Right atrium auricular region (tissue), 2 donors: ENCODE data around the gene UBXN10. TPM values are rescaled to one million over a fixed set of nuclear protein-coding genes. Genes with fewer than 3 reads are reported as not detected.
"Not testable (repeated sequence)": the region's sequence is repeated elsewhere in the genome, so short reads cannot be mapped to it uniquely, and the experiment has no call there.

ENCODE experiments used
- DNase-seq: peaks from one replicate; pipeline ENCODE4 v3.0.0-alpha.2; 2019; ENCODE audit warnings: low spot score
- H3K27ac ChIP-seq, 2 donors: fragments of 200-600 bp; sonication (generic); 1 replicate in 1 of 2; 2 replicates in 1 of 2; pipeline ENCODE4 v1.5.1; 2016 to 2019
- H3K27me3 ChIP-seq, 2 donors: fragments of 200-600 bp; sonication (generic); one replicate each; pipeline versions ENCODE4 v1.5.1 to v1.6.0; 2017 to 2019
- H3K36me3 ChIP-seq: fragments of 200-600 bp; sonication (generic); one replicate; pipeline ENCODE4 v1.5.1; 2016
- H3K4me1 ChIP-seq, 2 donors: fragments of 200-600 bp; sonication (generic); one replicate each; pipeline versions ENCODE4 v1.5.1 to v1.6.0; 2017 to 2019
- H3K4me3 ChIP-seq, 2 donors: fragments of 200-600 bp; sonication (generic); 1 replicate in 1 of 2; 2 replicates in 1 of 2; pipeline ENCODE4 v1.5.1; 2017 to 2019; ENCODE audit warnings: mild to moderate bottlenecking in 1 of 2, moderate library complexity in 1 of 2
- H3K9me3 ChIP-seq, 2 donors: fragments of 200-600 bp; sonication (generic); one replicate each; pipeline ENCODE4 v1.5.1; 2019
- total RNA-seq, 2 donors: library from RNA; depleted of rRNA; stranded (reverse); fragments of >200 nt; gene quantifications; one replicate each; pipeline ENCODE4 v1.1.0, GENCODE V29; 2016
- TF ChIP-seq, protein P1 (sequence below), 2 donors: fragments of 200-600 bp; sonication (generic); IDR thresholded peaks; one replicate each; pipeline ENCODE4 v1.5.1; 2019; ENCODE audit warnings: antibody characterized with exemption in 2 of 2

Gene UBXN10
- total RNA-seq, 2 donors from 2014 or later = 2.7 to 7.3 TPM

DNA sequence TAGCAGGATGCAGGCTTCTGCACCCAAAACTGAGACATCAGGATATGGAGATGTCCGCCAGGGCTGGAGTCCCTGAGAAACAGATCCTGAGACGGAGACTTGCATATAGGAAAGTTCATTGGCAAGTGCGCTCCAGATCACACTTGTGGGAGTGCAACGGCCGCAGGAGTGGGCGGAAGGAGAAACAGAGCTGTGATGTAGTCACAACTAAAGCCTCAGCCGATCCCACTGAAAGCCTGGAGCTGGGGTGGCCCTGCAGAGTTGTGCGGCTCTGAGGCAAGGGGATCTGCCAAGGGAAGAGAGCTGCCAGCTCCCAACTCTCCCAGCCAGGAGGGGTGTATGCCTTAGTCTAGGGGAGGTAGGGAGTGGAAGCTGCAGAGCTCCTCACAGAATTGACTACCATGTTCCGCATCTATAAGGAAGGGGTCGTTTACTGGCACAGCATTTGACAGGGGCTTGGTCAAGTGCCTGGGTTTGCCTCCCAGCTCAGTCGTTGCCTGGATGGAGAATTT is 42.5 kb downstream of the UBXN10 start:
- DNase-seq = no peak
- Histone ChIP-seq H3K9me3 (no peaks in the 10 kb centered on the region), H3K27ac (no peak overlapping the region), H3K4me3 (no peak overlapping the region), H3K36me3 (no peaks in the 10 kb centered on the region), H3K4me1 (no peaks in the 10 kb centered on the region), H3K27me3 (no peaks in the 10 kb centered on the region)
- TF ChIP-seq, protein P1, sequence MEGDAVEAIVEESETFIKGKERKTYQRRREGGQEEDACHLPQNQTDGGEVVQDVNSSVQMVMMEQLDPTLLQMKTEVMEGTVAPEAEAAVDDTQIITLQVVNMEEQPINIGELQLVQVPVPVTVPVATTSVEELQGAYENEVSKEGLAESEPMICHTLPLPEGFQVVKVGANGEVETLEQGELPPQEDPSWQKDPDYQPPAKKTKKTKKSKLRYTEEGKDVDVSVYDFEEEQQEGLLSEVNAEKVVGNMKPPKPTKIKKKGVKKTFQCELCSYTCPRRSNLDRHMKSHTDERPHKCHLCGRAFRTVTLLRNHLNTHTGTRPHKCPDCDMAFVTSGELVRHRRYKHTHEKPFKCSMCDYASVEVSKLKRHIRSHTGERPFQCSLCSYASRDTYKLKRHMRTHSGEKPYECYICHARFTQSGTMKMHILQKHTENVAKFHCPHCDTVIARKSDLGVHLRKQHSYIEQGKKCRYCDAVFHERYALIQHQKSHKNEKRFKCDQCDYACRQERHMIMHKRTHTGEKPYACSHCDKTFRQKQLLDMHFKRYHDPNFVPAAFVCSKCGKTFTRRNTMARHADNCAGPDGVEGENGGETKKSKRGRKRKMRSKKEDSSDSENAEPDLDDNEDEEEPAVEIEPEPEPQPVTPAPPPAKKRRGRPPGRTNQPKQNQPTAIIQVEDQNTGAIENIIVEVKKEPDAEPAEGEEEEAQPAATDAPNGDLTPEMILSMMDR (IDR thresholded peaks at IDR 0.05) = no peak

DNA sequence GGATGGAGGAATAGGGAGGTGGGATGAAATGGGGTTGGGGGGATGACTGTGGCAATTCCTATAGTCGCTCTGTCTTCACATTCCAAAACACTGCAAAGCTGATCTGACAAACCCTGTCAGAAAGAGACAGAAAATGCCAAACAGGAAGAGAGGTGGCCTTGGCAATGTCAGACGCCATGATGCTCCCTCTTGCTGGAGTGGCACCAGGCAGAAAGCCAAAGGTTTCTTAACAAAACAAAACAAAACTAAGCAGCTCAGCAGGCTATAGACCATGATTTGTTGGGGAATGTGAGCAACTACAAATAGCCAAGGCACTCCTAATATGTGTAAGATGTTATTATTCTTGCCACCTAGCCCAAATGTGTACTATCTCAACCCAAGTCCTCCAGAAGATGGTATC is 43.3 kb downstream of the UBXN10 start:
- Histone ChIP-seq H3K27me3 (no peaks in the 10 kb centered on the region), H3K4me1 (no peaks in the 10 kb centered on the region)

DNA sequence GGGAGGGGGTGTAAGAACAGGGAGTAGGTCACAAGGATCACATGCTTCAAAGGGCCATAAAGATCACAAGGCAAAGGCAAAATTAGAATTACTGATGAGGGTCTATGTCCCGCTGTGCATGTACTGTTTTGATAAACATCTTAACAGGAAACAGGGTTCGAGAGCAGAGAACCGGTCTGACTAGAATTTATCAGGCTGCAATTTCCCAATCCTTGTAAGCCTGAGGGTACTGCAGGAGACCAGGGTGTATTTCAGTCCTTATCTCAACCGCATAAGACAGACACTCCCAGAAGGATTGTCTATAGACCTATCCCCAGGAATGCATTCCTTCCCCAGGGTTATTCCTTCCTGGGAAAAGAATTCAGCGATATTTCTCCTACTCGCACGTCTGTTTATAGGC is 46.7 kb downstream of the UBXN10 start:
- not testable (repeated sequence) for H3K27ac ChIP-seq, H3K27me3 ChIP-seq, H3K9me3 ChIP-seq, DNase-seq, H3K36me3 ChIP-seq, H3K4me3 ChIP-seq, H3K4me1 ChIP-seq

More for the DNA sequence above, 43.3 kb downstream of the UBXN10 start:
- H3K9me3 ChIP-seq = no peaks in the 10 kb centered on the region
- no peak for DNase-seq
- no peak overlapping the region for H3K27ac ChIP-seq
- no peaks in the 10 kb centered on the region for H3K36me3 ChIP-seq
- TF ChIP-seq, protein P1 (IDR thresholded peaks at IDR 0.05) = no peak
- H3K4me3 ChIP-seq = no peak overlapping the region

DNA sequence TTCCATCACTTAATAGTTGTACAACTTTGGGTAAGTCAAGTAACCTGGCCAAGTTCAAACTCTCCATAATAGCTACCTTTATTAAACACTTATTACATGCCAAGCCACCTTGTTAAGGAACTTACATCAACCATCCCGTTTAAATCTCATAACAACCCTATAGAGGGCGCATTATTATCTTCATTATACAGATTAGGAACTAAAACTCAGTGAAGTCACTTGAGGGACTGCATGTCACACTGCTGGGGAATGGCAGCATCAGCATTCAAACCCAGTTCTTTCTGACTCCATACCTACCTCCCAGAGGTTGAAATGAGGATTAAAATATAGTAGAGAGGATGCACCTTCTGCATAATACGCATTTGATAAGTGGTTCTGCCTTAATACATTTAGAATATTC is 47.5 kb downstream of the UBXN10 start:
- no peaks in the 10 kb centered on the region for H3K36me3 ChIP-seq
- no peak overlapping the region for H3K4me3 ChIP-seq
- H3K9me3 ChIP-seq = no peaks in the 10 kb centered on the region
- no peak for DNase-seq
- H3K27ac ChIP-seq = no peak overlapping the region
- no peaks in the 10 kb centered on the region for H3K4me1 ChIP-seq
- no peaks in the 10 kb centered on the region for H3K27me3 ChIP-seq
- TF ChIP-seq, protein P1 (IDR thresholded peaks at IDR 0.05) = peak; percentile 14 to 54

DNA sequence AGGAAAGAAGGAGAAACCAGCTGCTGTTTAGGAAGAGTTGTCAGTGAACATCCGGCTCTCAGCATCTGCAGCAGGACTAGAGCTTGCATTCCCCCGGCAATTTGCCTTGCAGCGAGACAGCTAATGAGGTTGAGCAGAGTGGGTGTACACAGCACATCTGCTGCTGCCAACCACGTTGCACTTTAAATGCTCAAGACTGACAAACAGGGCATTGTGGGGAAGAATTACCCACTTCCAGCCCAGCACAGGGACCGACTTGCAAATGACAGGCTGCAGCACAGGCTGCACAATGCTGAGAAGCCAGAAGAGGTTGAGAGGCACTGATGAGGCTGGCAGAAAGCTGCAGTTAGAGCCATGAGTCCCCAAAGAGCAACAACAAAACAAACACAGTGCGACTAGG is 48.0 kb downstream of the UBXN10 start:
- no peak for DNase-seq
- H3K27me3 ChIP-seq = no peaks in the 10 kb centered on the region

DNA sequence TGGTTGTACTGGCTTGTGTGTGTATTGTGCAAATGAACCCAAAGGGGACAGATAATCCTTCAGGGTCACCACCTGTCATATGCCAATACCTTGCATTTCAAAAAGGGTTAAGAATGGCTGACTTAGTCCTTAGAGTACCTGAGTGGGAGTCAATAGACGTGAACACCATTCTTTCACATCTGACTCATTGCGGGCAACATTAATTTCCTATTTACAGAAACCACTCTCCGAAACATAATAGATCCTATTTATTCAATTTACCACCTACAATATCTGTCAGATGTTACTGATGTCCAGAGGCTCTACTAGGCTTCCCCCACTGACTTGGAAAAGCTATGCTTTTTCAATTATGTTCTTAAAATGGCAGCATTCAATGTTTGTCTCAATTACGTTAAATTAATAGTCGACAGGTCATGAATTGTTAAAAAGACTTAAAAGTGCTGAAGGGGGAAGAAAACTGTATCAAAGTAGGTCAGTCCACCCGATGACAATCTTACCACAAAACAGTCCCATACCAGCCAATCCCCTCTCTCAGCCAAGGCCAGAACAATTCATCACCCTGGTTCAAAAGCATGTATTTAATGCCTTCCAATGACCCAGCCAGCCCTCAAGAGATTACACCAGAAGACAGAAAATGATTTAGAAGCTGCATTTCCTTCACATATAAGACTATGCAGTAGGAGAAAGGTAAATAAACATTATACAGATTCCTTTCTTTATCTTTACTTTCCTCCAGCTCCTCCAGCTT is 49.1 kb downstream of the UBXN10 start:
- Histone ChIP-seq H3K36me3 (no peaks in the 10 kb centered on the region), H3K4me3 (no peak overlapping the region), H3K27ac (no peak overlapping the region), H3K9me3 (no peaks in the 10 kb centered on the region), H3K27me3 (no peaks in the 10 kb centered on the region), H3K4me1 (no peaks in the 10 kb centered on the region)
- TF ChIP-seq, protein P1 (IDR thresholded peaks at IDR 0.05) = no peak
- no peak for DNase-seq

More for the DNA sequence above, 48.0 kb downstream of the UBXN10 start:
- Histone ChIP-seq H3K27ac (no peak overlapping the region), H3K36me3 (no peaks in the 10 kb centered on the region), H3K4me3 (no peak overlapping the region), H3K4me1 (no peaks in the 10 kb centered on the region), H3K9me3 (no peaks in the 10 kb centered on the region)
- TF ChIP-seq, protein P1 (IDR thresholded peaks at IDR 0.05) = no peak
